Left lung (tissue), 10 donors: ENCODE measurements around the gene LRRC9. TPM values are rescaled to one million over a fixed set of nuclear protein-coding genes. Genes with fewer than 3 reads are reported as not detected.

Source experiments
- ATAC-seq: fragments of 200-7000 bp; cut with Tn5 transposase; one replicate; pipeline ENCODE4 v1.9.1; 2020; ENCODE audit warnings: moderate library complexity
- DNase-seq, 4 donors: peaks; one replicate each; pipeline ENCODE4 v3.0.0-alpha.2; 2013 to 2020
- H3K27ac ChIP-seq, 2 donors: fragments of 200-600 bp; sonication (generic) in 1 of 2; one replicate each; pipeline versions ENCODE4 v1.5.0 to v1.8.0; 2020 to 2021
- H3K27me3 ChIP-seq, 2 donors: fragments of 200-600 bp; sonication (generic) in 1 of 2; one replicate each; pipeline versions ENCODE4 v1.5.0 to v1.8.0; 2020 to 2021
- H3K36me3 ChIP-seq, 2 donors: fragments of 200-600 bp; sonication (generic) in 1 of 2; one replicate each; pipeline versions ENCODE4 v1.5.0 to v1.8.0; 2020 to 2021
- H3K4me1 ChIP-seq, 2 donors: fragments of 200-600 bp; one replicate each; pipeline ENCODE4 v1.8.0; 2021
- H3K4me3 ChIP-seq, 2 donors: fragments of 200-600 bp; sonication (generic) in 1 of 2; one replicate each; pipeline versions ENCODE4 v1.5.0 to v1.8.0; 2020 to 2021; ENCODE audit warnings: mild to moderate bottlenecking in 1 of 2
- H3K9me3 ChIP-seq, 2 donors: fragments of 200-600 bp; sonication (generic) in 1 of 2; one replicate each; pipeline versions ENCODE4 v1.5.0 to v1.8.0; 2020 to 2021
- intact Hi-C, 2 donors: fragments of 100-400 bp; cut with DNase I; formaldehyde crosslinking; loops; one replicate each; pipeline versions ENCODE4 v1.11.2 to v1.14.2; 2022
- polyA plus RNA-seq, 6 donors: library from polyadenylated mRNA; unstranded; fragments of 120-200 nt; gene quantifications; one replicate each; pipeline ENCODE4 v1.2.1, GENCODE V29; 2013; ENCODE audit not compliant: insufficient read length in 6 of 6
- total RNA-seq, 2 donors: library from RNA; stranded (reverse); fragmentation: NEBNext Ultra II Directional; extraction: Animal tissue kit (Norgen Biotek cat#: 25700); gene quantifications; one replicate each; pipeline ENCODE4 v1.2.1, GENCODE V29; 2021
- TF ChIP-seq, protein P1 (sequence below), 2 donors: fragments of 200-600 bp; sonication (generic) in 1 of 2; IDR thresholded peaks; one replicate each; pipeline versions ENCODE4 v1.5.0 to v1.8.0; 2021; ENCODE audit warnings: antibody characterized with exemption in 2 of 2
- donor health status: DM: no; HTN: yes; CAD: no.
- donor health status: DM: no; HTN: no; CAD: no.

Gene LRRC9
- total and polyA plus RNA-seq, 8 donors, result 0.05 to 2.2 (median 0.69) TPM; not detected in 1

DNA sequence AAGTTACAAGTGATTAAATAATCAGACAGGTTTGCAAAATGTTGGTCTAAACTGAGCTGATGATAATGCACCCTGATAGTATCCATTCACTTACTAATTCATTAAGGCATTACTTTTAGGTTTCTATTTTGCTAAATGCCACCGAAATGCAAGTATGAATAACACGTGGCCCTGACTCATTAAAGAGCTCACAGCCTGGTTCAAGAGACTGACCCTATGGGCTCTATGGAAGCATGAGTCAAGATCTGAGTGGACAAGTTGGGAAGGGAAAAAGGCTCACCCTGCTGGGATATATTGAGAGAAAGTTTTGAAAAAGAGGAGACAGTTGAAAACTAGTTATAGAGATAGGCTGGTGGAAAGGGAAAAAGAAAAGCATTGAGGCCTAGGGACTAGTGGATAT is 14.8 kb upstream of the LRRC9 start:
- Histone ChIP-seq H3K27ac (no peak overlapping the region), H3K9me3 (no peaks in the 10 kb centered on the region), H3K4me3 (no peak overlapping the region), H3K36me3 (no peaks in the 10 kb centered on the region), H3K4me1 (no peaks in the 10 kb centered on the region), H3K27me3 (no peaks in the 10 kb centered on the region)
- intact Hi-C loops, result no loop called here
- ATAC-seq, result no peak
- TF ChIP-seq, protein P1, sequence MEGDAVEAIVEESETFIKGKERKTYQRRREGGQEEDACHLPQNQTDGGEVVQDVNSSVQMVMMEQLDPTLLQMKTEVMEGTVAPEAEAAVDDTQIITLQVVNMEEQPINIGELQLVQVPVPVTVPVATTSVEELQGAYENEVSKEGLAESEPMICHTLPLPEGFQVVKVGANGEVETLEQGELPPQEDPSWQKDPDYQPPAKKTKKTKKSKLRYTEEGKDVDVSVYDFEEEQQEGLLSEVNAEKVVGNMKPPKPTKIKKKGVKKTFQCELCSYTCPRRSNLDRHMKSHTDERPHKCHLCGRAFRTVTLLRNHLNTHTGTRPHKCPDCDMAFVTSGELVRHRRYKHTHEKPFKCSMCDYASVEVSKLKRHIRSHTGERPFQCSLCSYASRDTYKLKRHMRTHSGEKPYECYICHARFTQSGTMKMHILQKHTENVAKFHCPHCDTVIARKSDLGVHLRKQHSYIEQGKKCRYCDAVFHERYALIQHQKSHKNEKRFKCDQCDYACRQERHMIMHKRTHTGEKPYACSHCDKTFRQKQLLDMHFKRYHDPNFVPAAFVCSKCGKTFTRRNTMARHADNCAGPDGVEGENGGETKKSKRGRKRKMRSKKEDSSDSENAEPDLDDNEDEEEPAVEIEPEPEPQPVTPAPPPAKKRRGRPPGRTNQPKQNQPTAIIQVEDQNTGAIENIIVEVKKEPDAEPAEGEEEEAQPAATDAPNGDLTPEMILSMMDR (IDR thresholded peaks at IDR 0.05), result no peak
- no peak for DNase-seq

DNA sequence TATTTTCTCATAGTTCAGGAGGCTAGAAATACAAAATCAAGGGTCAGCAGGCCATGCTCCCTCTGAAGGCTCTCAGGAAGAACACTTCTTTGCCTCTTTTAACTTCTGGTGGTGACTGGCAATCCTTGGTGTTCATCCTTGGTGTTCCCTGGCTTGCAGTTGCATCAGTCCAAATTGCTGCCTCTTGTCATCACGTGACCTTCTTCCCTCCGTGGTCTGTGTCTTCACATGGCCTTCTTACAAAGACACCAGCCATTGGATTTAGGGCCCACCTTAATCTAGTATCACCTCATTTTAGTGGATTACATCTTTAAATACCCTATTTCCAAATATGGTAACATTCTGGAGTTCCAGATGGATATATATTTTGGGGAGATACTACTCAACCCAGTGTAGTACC is 7.5 kb upstream of the LRRC9 start:
- DNase-seq, result no peak
- H3K9me3 ChIP-seq, result no peaks in the 10 kb centered on the region
- H3K27ac ChIP-seq, result no peak overlapping the region
- H3K36me3 ChIP-seq, result no peaks in the 10 kb centered on the region
- no peak for ATAC-seq
- TF ChIP-seq, protein P1 (IDR thresholded peaks at IDR 0.05), result no peak
- no peaks in the 10 kb centered on the region for H3K4me1 ChIP-seq
- H3K27me3 ChIP-seq, result peaks cover 5 to 12% of the 10 kb centered on the region in 2 donors
- intact Hi-C loops, result no loop called here
- H3K4me3 ChIP-seq, result no peak overlapping the region

DNA sequence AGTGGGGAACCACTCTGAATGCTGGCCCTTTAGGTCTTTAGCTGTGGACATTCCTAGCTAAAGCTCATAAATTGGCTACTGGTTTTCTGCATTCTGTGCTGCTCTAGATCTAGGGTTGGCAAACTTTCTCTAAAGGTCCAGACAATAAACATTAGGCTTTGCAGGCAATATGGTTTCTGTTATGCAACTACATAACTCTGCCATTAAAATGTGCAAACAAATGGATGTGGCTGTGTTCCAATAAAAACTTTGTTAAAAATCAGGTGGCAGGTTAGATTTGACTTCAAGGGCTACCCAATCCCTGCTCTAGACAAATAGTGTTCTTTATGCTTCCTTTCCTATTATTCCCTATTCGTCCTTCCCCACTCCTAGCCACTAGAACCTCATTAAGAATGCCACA is 6.8 kb upstream of the LRRC9 start:
- no peak overlapping the region for H3K27ac ChIP-seq
- no peaks in the 10 kb centered on the region for H3K4me1 ChIP-seq
- H3K36me3 ChIP-seq, result no peaks in the 10 kb centered on the region
- H3K4me3 ChIP-seq, result no peak overlapping the region
- TF ChIP-seq, protein P1 (IDR thresholded peaks at IDR 0.05), result no peak
- H3K27me3 ChIP-seq, result peaks cover 8 to 20% of the 10 kb centered on the region in 2 donors
- ATAC-seq (no peak), DNase-seq (no peak)
- H3K9me3 ChIP-seq, result no peaks in the 10 kb centered on the region
- intact Hi-C loops, result no loop called here

DNA sequence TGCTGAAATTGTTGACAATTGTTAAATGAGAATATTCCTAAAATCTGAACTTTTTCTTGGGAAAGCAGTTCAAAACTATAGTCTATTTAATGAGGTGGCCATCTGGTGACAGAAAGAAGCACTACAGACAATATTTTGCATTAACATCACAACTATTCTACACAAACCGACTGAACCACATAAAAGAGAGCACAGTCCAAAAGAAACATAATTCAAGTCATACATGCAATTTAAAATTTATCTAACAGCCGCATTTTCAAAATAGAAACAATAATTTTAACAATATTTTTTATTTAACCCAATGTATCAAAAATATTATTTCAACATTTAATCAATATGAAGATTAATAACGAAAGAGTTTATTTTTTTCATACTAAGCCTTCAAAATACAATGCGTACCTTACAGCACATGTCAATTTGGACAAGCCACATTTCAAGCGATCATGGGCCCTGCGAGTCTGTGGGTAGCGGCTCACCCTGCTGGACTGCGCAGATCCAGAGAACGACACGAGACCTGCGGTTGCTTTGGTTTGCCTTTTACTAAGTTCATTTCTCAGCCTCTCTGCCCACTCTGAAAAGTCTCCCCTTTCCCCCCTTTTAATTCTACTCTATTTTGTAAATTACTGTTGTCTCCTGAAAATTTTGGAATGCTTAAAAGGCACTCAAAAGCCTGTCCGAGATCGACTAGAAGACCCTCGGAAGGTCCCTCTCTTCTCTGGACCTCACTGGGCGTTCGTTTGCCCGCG is 947 bp upstream of the LRRC9 start:
- peaks cover 25 to 56% of the 10 kb centered on the region in 2 donors for H3K27me3 ChIP-seq
- H3K4me3 ChIP-seq, result peak overlapping the region; percentile 20 to 34
- peaks cover 9 to 14% of the 10 kb centered on the region in 2 donors for H3K4me1 ChIP-seq
- intact Hi-C loops, result no loop called here
- TF ChIP-seq, protein P1 (IDR thresholded peaks at IDR 0.05), result peak; percentile 27 to 41
- H3K27ac ChIP-seq, result no peak overlapping the region
- ATAC-seq (peak; percentile 88), DNase-seq (peak in 3 of 4 donors; percentile 27 to 34 (median 34))
- no peaks in the 10 kb centered on the region for H3K36me3 ChIP-seq
- H3K9me3 ChIP-seq, result no peaks in the 10 kb centered on the region

DNA sequence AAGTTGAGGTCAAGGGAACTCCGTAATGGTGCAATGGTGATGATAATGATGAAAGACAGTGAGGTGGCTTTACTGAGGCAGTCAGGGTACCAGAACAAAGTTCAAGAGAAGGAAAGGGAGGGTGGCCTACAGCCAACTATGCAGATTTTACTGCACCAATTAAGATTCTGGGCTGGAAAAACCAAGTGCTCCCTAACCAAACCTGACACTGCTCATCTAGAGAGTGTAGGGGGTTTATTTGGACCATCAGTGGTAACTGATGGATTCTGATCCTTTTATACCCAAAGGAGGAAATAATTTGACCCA is 387 bp downstream of the LRRC9 start:
- intact Hi-C loops, result no loop called here
- TF ChIP-seq, protein P1 (IDR thresholded peaks at IDR 0.05), result no peak
- Histone ChIP-seq H3K4me3 (no peak overlapping the region), H3K9me3 (no peaks in the 10 kb centered on the region), H3K27ac (no peak overlapping the region), H3K36me3 (no peaks in the 10 kb centered on the region), H3K4me1 (peaks cover 9 to 14% of the 10 kb centered on the region in 2 donors), H3K27me3 (peaks cover 25 to 56% of the 10 kb centered on the region in 2 donors)
- DNase-seq (peak in 1 of 4 donors; percentile 1), ATAC-seq (no peak)
